OCI-LY3 (cell line): ENCODE data around the gene HSPA12A.

ENCODE experiments used
- H2AFZ ChIP-seq: fragments of 200-600, 300-600 bp; shearing (Covaris generic); 2 replicates; pipeline ENCODE4 v1.6.0; 2014; ENCODE audit warnings: antibody characterized with exemption, low read depth, low read length
- H3K27ac ChIP-seq: fragments of 200-600, 300-600 bp; sonication (generic); 2 replicates; pipeline ENCODE4 v1.5.1; 2014; ENCODE audit warnings: mild to moderate bottlenecking, low read length, moderate library complexity, mixed read lengths
- H3K27me3 ChIP-seq: fragments of 200-600, 300-600 bp; sonication (generic); 2 replicates; pipeline ENCODE4 v1.6.1; 2014; ENCODE audit warnings: low read depth, low read length, mixed read lengths
- H3K36me3 ChIP-seq: fragments of 200-600, 300-600 bp; sonication (generic); replicated peaks from 2 replicates; pipeline ENCODE3; 2014; ENCODE audit warnings: low read depth, low read length, mixed read lengths
- H3K4me1 ChIP-seq: fragments of 300-600, 200-600 bp; sonication (generic); 2 replicates; pipeline ENCODE4 v1.6.1; 2014; ENCODE audit warnings: low read length, mixed read lengths
- H3K4me2 ChIP-seq: fragments of 200-600, 300-600 bp; sonication (generic); 2 replicates; pipeline ENCODE4 v1.6.1; 2014; ENCODE audit warnings: low read length, mixed read lengths
- H3K4me3 ChIP-seq: fragments of 300-600, 200-600 bp; sonication (generic); 2 replicates; pipeline ENCODE4 v1.5.1; 2014; ENCODE audit warnings: antibody characterized with exemption, mild to moderate bottlenecking, low read length, moderate library complexity
- H3K79me2 ChIP-seq: fragments of 300-600, 200-600 bp; shearing (Covaris generic); 2 replicates; pipeline ENCODE4 v1.6.1; 2014; ENCODE audit warnings: mild to moderate bottlenecking, low read length, mixed read lengths
- H3K9ac ChIP-seq: fragments of 300-600, 200-600 bp; shearing (Covaris generic); 2 replicates; pipeline ENCODE4 v1.6.0; 2014; ENCODE audit warnings: mild to moderate bottlenecking, low read length, moderate library complexity
- H3K9me3 ChIP-seq: fragments of 200-600, 300-600 bp; shearing (Covaris generic); 2 replicates; pipeline ENCODE4 v1.6.1; 2014; ENCODE audit warnings: low read length, mixed read lengths; ENCODE audit not compliant: insufficient read depth
- H4K20me1 ChIP-seq: fragments of 200-600, 300-600 bp; sonication (generic); 2 replicates; pipeline ENCODE4 v1.6.1; 2016; ENCODE audit warnings: low read length, mixed read lengths; ENCODE audit not compliant: insufficient read depth
- EZH2phosphoT487 ChIP-seq: fragments of 200-600 bp; shearing (Covaris generic); IDR thresholded peaks from 2 replicates; pipeline ENCODE4 v1.6.1; 2018; ENCODE audit warnings: antibody characterized with exemption, mixed run types, low read depth
- TF ChIP-seq, protein P1 (sequence below): fragments of 200-600, 300-600 bp; sonication (generic); IDR thresholded peaks from 2 replicates; pipeline ENCODE4 v1.5.1; 2014; ENCODE audit warnings: antibody characterized with exemption, low read length, low read depth

Gene HSPA12A

DNA sequence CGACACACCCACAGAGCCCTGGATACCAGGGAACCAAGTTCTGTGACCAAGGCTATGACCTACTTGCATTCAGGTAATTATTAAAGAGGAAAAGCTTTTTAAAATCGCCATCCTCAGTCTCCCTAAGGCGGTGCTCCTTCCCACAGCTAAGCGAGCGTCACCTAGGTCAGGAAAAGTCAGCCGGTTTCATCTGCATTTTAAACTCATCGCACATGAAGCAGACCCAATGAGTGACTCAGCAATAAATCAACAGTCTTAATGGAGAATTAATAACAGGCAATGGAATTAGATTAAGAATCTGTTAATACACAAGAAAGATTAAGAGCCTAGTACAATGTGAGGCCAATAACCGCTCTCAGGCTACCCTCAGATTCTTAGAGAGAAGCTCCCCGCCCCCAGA, 59.2 kb downstream of the HSPA12A start:
- no peak overlapping the region for H3K9ac ChIP-seq
- TF ChIP-seq, protein P1, sequence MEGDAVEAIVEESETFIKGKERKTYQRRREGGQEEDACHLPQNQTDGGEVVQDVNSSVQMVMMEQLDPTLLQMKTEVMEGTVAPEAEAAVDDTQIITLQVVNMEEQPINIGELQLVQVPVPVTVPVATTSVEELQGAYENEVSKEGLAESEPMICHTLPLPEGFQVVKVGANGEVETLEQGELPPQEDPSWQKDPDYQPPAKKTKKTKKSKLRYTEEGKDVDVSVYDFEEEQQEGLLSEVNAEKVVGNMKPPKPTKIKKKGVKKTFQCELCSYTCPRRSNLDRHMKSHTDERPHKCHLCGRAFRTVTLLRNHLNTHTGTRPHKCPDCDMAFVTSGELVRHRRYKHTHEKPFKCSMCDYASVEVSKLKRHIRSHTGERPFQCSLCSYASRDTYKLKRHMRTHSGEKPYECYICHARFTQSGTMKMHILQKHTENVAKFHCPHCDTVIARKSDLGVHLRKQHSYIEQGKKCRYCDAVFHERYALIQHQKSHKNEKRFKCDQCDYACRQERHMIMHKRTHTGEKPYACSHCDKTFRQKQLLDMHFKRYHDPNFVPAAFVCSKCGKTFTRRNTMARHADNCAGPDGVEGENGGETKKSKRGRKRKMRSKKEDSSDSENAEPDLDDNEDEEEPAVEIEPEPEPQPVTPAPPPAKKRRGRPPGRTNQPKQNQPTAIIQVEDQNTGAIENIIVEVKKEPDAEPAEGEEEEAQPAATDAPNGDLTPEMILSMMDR = no peak
- TF ChIP-seq EZH2phosphoT487 = no peak
- no peak overlapping the region for H2AFZ ChIP-seq
- H3K4me1 ChIP-seq = no peaks in the 10 kb centered on the region
- no peak overlapping the region for H3K4me3 ChIP-seq
- H3K4me2 ChIP-seq = no peak overlapping the region
- no peaks in the 10 kb centered on the region for H3K79me2 ChIP-seq
- no peak overlapping the region for H3K27ac ChIP-seq
- H3K9me3 ChIP-seq = no peaks in the 10 kb centered on the region
- no peaks in the 10 kb centered on the region for H3K36me3 ChIP-seq
- H3K27me3 ChIP-seq = no peaks in the 10 kb centered on the region
- no peaks in the 10 kb centered on the region for H4K20me1 ChIP-seq

DNA sequence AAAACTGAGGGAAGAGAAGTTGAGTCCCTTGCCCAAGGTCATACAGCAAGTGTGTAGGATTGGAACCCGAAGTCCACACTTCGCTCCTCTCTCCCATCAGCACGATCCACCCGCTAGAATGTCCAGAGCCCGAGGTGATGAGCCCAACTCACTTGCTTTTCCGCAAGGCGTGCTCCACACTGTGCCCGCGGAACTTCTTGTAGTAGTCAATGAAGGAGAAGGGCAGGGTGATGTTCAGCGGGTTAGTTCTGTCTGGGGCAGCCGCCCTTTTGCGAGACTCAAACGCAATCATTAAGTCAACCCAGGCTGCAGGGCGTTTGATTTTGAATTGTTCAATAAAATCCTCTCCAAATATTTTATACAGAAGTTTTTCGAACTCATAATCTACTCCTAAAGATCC, 63.0 kb downstream of the HSPA12A start:
- no peak overlapping the region for H2AFZ ChIP-seq
- H4K20me1 ChIP-seq = no peaks in the 10 kb centered on the region
- no peaks in the 10 kb centered on the region for H3K9me3 ChIP-seq
- no peaks in the 10 kb centered on the region for H3K36me3 ChIP-seq
- TF ChIP-seq, protein P1 = no peak
- TF ChIP-seq EZH2phosphoT487 = no peak
- H3K79me2 ChIP-seq = no peaks in the 10 kb centered on the region
- H3K4me3 ChIP-seq = no peak overlapping the region
- H3K27ac ChIP-seq = no peak overlapping the region
- H3K4me1 ChIP-seq = no peaks in the 10 kb centered on the region
- no peak overlapping the region for H3K4me2 ChIP-seq
- no peaks in the 10 kb centered on the region for H3K27me3 ChIP-seq
- no peak overlapping the region for H3K9ac ChIP-seq

DNA sequence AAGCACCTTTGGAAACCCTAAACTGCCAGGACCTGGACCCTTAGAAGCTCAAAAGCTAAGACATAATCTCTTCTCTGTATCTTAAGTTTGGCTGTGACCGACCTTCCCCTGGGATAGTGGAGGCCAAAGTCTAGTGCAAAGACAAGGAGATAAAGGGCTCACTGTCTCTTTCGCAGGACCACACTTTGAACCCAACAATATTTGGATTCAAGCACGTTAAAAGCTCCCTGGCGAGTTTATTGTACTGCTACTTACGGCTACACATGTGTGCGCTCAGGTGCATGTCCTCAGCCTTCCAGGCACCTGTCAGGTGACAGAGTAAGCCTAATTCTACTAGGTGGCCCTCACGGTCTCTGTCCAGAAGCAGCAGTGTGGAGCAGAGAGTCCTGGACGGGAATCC, 65.7 kb downstream of the HSPA12A start:
- Histone ChIP-seq H3K4me3 (no peak overlapping the region), H3K9me3 (no peaks in the 10 kb centered on the region), H3K27ac (no peak overlapping the region), H3K36me3 (no peaks in the 10 kb centered on the region), H3K9ac (no peak overlapping the region), H3K4me2 (no peak overlapping the region), H3K79me2 (no peaks in the 10 kb centered on the region), H3K27me3 (no peaks in the 10 kb centered on the region), H3K4me1 (no peaks in the 10 kb centered on the region), H4K20me1 (no peaks in the 10 kb centered on the region), H2AFZ (no peak overlapping the region)
- no peak for TF ChIP-seq EZH2phosphoT487
- TF ChIP-seq, protein P1 = no peak

DNA sequence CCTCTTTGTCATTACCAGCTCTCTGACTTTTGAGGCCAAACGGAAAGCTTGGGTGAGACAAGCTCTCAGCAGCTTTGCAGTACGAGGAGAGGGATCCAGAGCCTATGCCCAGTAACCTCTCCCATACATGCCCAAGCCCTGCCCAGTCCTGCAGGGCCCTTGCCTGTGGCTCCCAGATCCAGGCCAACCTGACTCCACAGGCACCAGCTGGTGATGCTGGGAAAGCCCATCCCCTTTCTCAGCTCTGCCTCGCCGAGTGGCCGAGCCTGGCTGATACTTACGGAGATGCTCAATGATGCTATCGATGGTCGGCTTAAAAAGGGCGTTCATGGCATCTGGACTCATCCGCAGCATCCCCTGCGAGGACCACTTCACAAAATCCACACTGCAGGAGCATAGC, 66.2 kb downstream of the HSPA12A start:
- Histone ChIP-seq H3K27ac (no peak overlapping the region), H3K79me2 (no peaks in the 10 kb centered on the region), H2AFZ (no peak overlapping the region), H3K9me3 (no peaks in the 10 kb centered on the region), H3K9ac (no peak overlapping the region), H3K27me3 (no peaks in the 10 kb centered on the region), H3K4me2 (no peak overlapping the region), H3K4me1 (no peaks in the 10 kb centered on the region), H4K20me1 (no peaks in the 10 kb centered on the region), H3K4me3 (no peak overlapping the region), H3K36me3 (no peaks in the 10 kb centered on the region)
- TF ChIP-seq, protein P1 = no peak
- TF ChIP-seq EZH2phosphoT487 = no peak
